Coronary artery (tissue), 2 donors: ENCODE measurements around the gene MAPRE2.

ENCODE experiments used
- DNase-seq: peaks from one replicate; pipeline ENCODE4 v3.0.0-alpha.2; 2017; ENCODE audit warnings: low spot score
- H3K27ac ChIP-seq, 2 donors: fragments of 200-600 bp; sonication (generic); one replicate each; pipeline ENCODE4 v1.5.1; 2016 to 2019
- H3K4me3 ChIP-seq: fragments of 200-600 bp; sonication (generic); 2 replicates; pipeline ENCODE4 v1.5.1; 2016; ENCODE audit warnings: mild to moderate bottlenecking, moderate library complexity
- TF ChIP-seq, protein P1 (sequence below): fragments of 200-600 bp; sonication (generic); IDR thresholded peaks from one replicate; pipeline ENCODE4 v1.5.1; 2019; ENCODE audit warnings: antibody characterized with exemption

MAPRE2 gene

DNA sequence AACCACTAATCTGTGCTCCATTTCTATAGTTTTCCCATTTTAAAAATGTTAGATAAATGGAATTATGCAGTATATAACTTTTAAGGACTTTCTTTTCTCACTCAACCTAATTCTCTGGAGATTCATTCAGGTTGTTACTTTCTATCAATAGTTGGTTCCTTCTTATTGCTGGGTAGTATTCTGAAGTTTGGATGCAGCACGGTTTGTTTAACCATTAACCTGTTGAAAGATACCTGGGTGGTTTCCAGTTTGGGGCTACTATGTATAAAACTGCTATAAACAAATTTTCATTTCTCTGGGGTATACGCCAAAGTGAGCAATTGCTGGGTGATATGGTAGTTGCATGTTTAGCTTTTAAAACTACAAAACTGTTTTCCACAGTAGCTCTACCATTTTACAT lies 39.1 kb upstream of the MAPRE2 start:
- TF ChIP-seq, protein P1, sequence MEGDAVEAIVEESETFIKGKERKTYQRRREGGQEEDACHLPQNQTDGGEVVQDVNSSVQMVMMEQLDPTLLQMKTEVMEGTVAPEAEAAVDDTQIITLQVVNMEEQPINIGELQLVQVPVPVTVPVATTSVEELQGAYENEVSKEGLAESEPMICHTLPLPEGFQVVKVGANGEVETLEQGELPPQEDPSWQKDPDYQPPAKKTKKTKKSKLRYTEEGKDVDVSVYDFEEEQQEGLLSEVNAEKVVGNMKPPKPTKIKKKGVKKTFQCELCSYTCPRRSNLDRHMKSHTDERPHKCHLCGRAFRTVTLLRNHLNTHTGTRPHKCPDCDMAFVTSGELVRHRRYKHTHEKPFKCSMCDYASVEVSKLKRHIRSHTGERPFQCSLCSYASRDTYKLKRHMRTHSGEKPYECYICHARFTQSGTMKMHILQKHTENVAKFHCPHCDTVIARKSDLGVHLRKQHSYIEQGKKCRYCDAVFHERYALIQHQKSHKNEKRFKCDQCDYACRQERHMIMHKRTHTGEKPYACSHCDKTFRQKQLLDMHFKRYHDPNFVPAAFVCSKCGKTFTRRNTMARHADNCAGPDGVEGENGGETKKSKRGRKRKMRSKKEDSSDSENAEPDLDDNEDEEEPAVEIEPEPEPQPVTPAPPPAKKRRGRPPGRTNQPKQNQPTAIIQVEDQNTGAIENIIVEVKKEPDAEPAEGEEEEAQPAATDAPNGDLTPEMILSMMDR, result no peak

DNA sequence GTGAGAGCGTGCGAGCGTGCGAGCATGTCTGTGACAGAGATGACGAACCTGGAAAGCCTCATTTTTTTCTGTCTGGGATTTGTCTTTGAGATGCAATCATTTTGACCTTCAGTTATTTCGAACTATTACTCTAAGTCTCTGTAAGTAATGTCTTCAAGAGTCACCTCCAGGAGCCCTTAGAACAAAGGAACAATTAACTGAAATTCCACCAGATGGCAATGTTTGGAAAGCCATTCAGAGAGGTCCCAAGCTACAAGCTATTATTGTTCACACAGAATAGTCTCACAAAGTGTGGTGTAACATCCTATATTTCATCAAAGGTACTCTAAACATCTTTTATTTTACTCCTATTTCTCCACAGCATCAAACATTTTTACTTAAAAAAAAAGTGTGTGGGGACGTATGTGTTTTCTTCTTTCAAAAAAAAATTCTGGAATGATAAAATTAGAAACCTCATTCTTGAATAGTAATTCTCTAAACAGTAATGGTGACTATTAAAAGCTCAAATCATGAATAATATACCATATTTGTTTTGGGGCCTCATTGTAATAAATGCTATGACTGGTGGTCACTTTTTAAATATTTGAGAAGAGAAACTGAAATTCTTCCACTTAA lies 35.1 kb upstream of the MAPRE2 start:
- TF ChIP-seq, protein P1, result peak; percentile 35
- DNase-seq, result no peak
- no peak overlapping the region for H3K4me3 ChIP-seq
- no peak overlapping the region for H3K27ac ChIP-seq

More for the DNA sequence above, 39.1 kb upstream of the MAPRE2 start:
- no peak overlapping the region for H3K27ac ChIP-seq
- DNase-seq, result no peak
- H3K4me3 ChIP-seq, result no peak overlapping the region

DNA sequence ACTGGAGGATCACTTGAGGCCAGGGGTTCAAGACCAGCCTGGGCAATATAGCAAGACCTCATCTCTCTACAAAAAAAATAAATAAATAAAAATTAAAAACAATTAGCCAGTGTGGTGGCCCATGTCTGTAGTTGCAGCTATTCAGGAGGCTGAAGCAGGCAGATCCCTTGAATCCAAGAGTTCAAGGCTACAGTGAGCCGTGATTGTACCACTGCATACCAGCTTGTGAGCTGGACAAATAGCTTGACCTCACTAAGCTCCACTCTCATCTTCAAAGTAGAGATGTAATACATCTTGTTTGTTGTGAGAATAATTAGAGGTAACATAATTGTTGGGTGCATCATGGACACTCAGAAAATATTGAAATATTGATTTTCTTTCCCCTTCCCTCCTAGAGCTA lies 31.1 kb upstream of the MAPRE2 start:
- no peak for DNase-seq
- Histone ChIP-seq H3K27ac (no peak overlapping the region), H3K4me3 (no peak overlapping the region)
- TF ChIP-seq, protein P1, result no peak

DNA sequence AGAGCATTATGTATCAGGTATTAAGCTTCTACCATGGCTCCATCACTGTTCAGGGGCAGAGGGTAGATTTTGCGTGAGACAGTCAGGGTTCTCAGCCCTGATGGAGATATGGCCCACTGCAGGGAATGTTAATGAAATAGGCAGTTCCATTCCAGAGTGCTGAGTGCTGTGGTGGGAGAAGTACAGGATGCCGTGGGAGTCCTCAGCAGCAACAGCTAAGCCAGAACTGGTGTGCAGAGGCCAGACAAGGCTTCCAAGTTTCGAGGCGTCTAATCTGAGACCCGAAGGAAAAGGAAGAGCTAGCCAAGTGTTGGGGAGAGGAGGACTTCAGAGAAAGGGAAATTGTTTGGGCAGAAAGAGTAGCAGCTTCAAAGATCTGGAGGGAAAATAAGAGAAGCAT lies 30.2 kb upstream of the MAPRE2 start:
- TF ChIP-seq, protein P1, result no peak
- no peak for DNase-seq
- Histone ChIP-seq H3K4me3 (no peak overlapping the region), H3K27ac (no peak overlapping the region)

DNA sequence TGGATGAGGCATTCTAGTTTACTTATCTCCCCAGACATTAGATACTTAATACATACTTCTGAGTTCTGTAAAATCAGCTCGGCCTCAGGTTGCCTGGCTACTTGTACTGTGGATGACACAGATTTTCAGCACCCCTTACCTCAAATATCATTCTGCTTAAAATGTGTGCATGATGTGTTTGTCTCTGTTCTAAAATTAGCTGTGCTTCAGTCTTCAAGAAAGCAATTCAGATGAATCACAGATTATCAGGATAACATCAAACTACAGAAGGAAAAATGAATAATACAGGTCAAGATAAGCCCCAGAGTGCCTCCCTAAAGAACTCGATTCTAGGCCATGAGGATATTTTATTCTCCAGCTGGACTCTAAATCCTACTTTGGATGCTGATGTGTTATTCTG lies 21.3 kb upstream of the MAPRE2 start:
- TF ChIP-seq, protein P1, result no peak
- no peak for DNase-seq
- no peak overlapping the region for H3K27ac ChIP-seq

DNA sequence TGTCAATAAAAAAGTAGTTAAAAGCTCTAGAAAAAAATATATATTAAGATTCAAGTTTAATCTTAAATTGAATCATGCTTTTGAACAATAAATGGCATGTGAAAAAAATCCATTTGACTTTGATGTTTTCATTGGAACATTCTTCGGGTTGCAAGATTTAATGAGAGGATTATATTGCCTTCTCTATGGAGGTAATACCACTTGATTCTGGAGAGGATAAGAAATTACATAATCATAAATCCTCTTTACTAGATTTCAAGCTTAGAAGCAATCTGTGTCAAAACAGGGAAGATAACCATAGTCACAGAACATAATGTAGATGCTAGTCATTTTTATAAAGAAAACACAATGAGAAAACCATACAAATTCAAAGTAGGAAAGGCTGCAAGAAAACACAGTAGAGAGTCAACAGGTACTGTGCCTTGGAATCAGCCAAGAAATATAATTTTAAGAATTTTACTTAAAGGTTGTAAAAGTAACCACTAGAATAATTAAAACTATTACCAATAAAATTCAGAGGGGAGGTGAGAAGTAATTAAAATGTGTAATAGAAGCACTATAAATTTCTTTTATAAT lies 18.7 kb upstream of the MAPRE2 start:
- no peak for DNase-seq
- Histone ChIP-seq H3K27ac (no peak overlapping the region), H3K4me3 (no peak overlapping the region)
- TF ChIP-seq, protein P1, result no peak

More for the DNA sequence above, 21.3 kb upstream of the MAPRE2 start:
- no peak overlapping the region for H3K4me3 ChIP-seq

DNA sequence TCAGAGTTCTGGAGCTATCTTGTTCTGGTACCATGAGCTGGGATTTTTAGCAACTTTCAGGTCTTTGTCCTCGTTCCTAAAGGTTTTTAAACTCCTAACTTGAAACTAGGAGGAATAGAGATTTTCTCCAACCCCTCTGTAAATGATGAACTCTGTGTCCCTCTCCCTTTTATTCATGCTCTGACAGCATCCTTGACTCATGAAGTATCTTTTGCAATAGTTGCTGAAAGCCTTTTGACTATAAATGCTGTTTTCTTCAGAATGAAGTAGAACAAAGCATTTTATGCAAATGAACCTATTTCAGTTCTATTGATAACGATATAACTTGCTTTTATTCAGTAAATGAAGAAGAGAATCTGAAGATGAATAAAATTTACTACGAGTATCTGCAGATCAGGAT lies 17.0 kb upstream of the MAPRE2 start:
- TF ChIP-seq, protein P1, result no peak
- H3K4me3 ChIP-seq, result no peak overlapping the region
- H3K27ac ChIP-seq, result no peak overlapping the region
- DNase-seq, result no peak
